Measurements from ENCODE around the gene TRIM10.

Gene TRIM10
- total RNA-seq = 0 to 3.0 (median 0) reads per million in 17 experiments

GRCh38 chr6:30160785-30161531 is at the start of gene TRIM10:
TRIM10 (minus strand) TSS chr6:30161211; CDS start chr6:30160858, 353 bp downstream.
- no peak for DNase-seq

GRCh38 chr6:30207619-30208295 is 46.7 kb upstream of the TRIM10 start:
- DNase-seq = no peak

GRCh38 chr6:30206799-30207618 is 46.0 kb upstream of the TRIM10 start:
- no peak for DNase-seq

- DNase-seq = no peak
Measured at GRCh38 chr6:30206152-30206551, 45.1 kb upstream of the TRIM10 start.

GRCh38 chr6:30204116-30204515 is 43.1 kb upstream of the TRIM10 start:
- no peak for DNase-seq

- DNase-seq = no peak
Measured at GRCh38 chr6:30202366-30202765, 41.4 kb upstream of the TRIM10 start.

- peak; percentile 40 to 64 (median 58) for DNase-seq
Measured at GRCh38 chr6:30200551-30201281, 39.7 kb upstream of the TRIM10 start.

- no peak for DNase-seq
Measured at GRCh38 chr6:30198166-30199084, 37.4 kb upstream of the TRIM10 start.

GRCh38 chr6:30196376-30196775 is 35.4 kb upstream of the TRIM10 start:
- no peak for DNase-seq

GRCh38 chr6:30195951-30196350 is 34.9 kb upstream of the TRIM10 start:
- DNase-seq = no peak

- DNase-seq = no peak
Measured at GRCh38 chr6:30194797-30195690, 34.0 kb upstream of the TRIM10 start.

GRCh38 chr6:30192076-30192475 is 31.1 kb upstream of the TRIM10 start:
- no peak for DNase-seq

- DNase-seq = no peak
Measured at GRCh38 chr6:30188541-30188940, 27.5 kb upstream of the TRIM10 start.

GRCh38 chr6:30185846-30186484 is 25.0 kb upstream of the TRIM10 start:
- no peak for DNase-seq

- DNase-seq = no peak
Measured at GRCh38 chr6:30184417-30185031, 23.5 kb upstream of the TRIM10 start.

- no peak for DNase-seq
Measured at GRCh38 chr6:30180145-30180544, 19.1 kb upstream of the TRIM10 start.

GRCh38 chr6:30178837-30179236 is 17.8 kb upstream of the TRIM10 start:
- no peak for DNase-seq

GRCh38 chr6:30175765-30176164 is 14.8 kb upstream of the TRIM10 start:
- DNase-seq = no peak

- no peak for DNase-seq
Measured at GRCh38 chr6:30172681-30173080, 11.7 kb upstream of the TRIM10 start.

All from suppressor macrophage (primary cell).